ENCODE data around the gene GNA15. TPM values are rescaled to one million over a fixed set of nuclear protein-coding genes. Genes with fewer than 3 reads are reported as not detected.

Gene GNA15
- total RNA-seq, 1 experiment from 2014 or later, result 0.22 TPM

DNA sequence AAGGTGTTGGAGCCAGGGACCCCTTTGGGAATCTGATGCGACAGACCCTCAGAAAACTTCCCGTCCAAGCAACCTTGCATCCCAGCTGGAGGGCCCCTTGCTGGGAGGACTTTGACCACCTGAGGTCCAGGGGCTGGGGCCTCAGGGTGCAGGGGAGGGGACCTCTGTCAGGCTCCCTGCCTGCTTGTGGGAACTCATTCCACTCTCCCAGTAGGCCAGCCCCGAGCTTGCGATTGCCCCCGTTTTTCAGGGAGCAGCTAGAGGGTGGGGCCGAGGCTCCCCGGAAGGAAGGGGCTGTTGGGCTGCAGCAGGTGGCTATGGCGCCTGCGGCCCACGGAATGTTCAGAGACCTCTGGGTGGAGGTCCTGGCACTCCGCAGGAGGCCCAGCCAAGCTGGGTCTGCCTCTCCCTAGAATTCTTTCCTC, 38.9 kb upstream of the GNA15 start:
- Mint-ChIP-seq H3K27me3 (ENCODE audit: low read depth) (no peaks in the 10 kb centered on the region), H3K4me1 (peaks cover 14% of the 10 kb centered on the region), H3K27ac (no peak overlapping the region), H3K9me3 (no peaks in the 10 kb centered on the region), H3K4me3 (no peak overlapping the region), H3K36me3 (no peaks in the 10 kb centered on the region)
- ChIA-PET POLR2A (no interaction called here), CTCF (interaction anchor here (0.6 to 3.0 kb wide), 6 partner anchors 12 to 146 kb away, joined by 3 to 28 read pairs (median 8); no protein-coding TSS in a partner anchor)
- ATAC-seq, result no peak
- TF ChIP-seq ATF1 (CRISPR knock-in tag; IDR thresholded peaks at IDR 0.05) (no peak), ZNF121 (CRISPR knock-in tag; IDR thresholded peaks at IDR 0.05) (no peak), NR3C1 (CRISPR knock-in tag; conservative IDR thresholded peaks at IDR 0.05; ENCODE audit: low read depth) (no peak), JUN (CRISPR knock-in tag; IDR thresholded peaks at IDR 0.05) (no peak), ZNF232 (CRISPR knock-in tag; IDR thresholded peaks at IDR 0.05) (no peak), SOX15 (CRISPR knock-in tag; IDR thresholded peaks at IDR 0.05) (no peak), GTF2I (CRISPR knock-in tag; conservative IDR thresholded peaks at IDR 0.05) (no peak), ZNF263 (CRISPR knock-in tag; IDR thresholded peaks at IDR 0.05; ENCODE audit: low read depth) (no peak), CREM (CRISPR knock-in tag; IDR thresholded peaks at IDR 0.05) (no peak), SP1 (CRISPR knock-in tag; conservative IDR thresholded peaks at IDR 0.05) (no peak)
- TF ChIP-seq, protein P1, sequence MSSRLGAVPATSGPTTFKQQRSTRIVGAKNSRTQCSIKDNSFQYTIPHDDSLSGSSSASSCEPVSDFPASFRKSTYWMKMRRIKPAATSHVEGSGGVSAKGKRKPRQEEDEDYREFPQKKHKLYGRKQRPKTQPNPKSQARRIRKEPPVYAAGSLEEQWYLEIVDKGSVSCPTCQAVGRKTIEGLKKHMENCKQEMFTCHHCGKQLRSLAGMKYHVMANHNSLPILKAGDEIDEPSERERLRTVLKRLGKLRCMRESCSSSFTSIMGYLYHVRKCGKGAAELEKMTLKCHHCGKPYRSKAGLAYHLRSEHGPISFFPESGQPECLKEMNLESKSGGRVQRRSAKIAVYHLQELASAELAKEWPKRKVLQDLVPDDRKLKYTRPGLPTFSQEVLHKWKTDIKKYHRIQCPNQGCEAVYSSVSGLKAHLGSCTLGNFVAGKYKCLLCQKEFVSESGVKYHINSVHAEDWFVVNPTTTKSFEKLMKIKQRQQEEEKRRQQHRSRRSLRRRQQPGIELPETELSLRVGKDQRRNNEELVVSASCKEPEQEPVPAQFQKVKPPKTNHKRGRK (CRISPR knock-in tag; IDR thresholded peaks at IDR 0.05; ENCODE audit: borderline replicate concordance), result no peak
- TF ChIP-seq, protein P2, sequence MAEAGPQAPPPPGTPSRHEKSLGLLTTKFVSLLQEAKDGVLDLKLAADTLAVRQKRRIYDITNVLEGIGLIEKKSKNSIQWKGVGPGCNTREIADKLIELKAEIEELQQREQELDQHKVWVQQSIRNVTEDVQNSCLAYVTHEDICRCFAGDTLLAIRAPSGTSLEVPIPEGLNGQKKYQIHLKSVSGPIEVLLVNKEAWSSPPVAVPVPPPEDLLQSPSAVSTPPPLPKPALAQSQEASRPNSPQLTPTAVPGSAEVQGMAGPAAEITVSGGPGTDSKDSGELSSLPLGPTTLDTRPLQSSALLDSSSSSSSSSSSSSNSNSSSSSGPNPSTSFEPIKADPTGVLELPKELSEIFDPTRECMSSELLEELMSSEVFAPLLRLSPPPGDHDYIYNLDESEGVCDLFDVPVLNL (CRISPR knock-in tag; IDR thresholded peaks at IDR 0.05; ENCODE audit: borderline replicate concordance, low read depth), result no peak
- TF ChIP-seq, protein P3, sequence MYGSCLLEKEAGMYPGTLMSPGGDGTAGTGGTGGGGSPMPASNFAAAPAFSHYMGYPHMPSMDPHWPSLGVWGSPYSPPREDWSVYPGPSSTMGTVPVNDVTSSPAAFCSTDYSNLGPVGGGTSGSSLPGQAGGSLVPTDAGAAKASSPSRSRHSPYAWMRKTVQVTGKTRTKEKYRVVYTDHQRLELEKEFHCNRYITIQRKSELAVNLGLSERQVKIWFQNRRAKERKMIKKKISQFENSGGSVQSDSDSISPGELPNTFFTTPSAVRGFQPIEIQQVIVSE (CRISPR knock-in tag; IDR thresholded peaks at IDR 0.05; ENCODE audit: borderline replicate concordance), result no peak
- TF ChIP-seq, protein P4, sequence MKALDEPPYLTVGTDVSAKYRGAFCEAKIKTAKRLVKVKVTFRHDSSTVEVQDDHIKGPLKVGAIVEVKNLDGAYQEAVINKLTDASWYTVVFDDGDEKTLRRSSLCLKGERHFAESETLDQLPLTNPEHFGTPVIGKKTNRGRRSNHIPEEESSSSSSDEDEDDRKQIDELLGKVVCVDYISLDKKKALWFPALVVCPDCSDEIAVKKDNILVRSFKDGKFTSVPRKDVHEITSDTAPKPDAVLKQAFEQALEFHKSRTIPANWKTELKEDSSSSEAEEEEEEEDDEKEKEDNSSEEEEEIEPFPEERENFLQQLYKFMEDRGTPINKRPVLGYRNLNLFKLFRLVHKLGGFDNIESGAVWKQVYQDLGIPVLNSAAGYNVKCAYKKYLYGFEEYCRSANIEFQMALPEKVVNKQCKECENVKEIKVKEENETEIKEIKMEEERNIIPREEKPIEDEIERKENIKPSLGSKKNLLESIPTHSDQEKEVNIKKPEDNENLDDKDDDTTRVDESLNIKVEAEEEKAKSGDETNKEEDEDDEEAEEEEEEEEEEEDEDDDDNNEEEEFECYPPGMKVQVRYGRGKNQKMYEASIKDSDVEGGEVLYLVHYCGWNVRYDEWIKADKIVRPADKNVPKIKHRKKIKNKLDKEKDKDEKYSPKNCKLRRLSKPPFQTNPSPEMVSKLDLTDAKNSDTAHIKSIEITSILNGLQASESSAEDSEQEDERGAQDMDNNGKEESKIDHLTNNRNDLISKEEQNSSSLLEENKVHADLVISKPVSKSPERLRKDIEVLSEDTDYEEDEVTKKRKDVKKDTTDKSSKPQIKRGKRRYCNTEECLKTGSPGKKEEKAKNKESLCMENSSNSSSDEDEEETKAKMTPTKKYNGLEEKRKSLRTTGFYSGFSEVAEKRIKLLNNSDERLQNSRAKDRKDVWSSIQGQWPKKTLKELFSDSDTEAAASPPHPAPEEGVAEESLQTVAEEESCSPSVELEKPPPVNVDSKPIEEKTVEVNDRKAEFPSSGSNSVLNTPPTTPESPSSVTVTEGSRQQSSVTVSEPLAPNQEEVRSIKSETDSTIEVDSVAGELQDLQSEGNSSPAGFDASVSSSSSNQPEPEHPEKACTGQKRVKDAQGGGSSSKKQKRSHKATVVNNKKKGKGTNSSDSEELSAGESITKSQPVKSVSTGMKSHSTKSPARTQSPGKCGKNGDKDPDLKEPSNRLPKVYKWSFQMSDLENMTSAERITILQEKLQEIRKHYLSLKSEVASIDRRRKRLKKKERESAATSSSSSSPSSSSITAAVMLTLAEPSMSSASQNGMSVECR (CRISPR knock-in tag; IDR thresholded peaks at IDR 0.05; ENCODE audit: borderline replicate concordance), result no peak
- TF ChIP-seq, protein P5, sequence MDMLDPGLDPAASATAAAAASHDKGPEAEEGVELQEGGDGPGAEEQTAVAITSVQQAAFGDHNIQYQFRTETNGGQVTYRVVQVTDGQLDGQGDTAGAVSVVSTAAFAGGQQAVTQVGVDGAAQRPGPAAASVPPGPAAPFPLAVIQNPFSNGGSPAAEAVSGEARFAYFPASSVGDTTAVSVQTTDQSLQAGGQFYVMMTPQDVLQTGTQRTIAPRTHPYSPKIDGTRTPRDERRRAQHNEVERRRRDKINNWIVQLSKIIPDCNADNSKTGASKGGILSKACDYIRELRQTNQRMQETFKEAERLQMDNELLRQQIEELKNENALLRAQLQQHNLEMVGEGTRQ (CRISPR knock-in tag; IDR thresholded peaks at IDR 0.05), result no peak
- TF ChIP-seq, protein P6, sequence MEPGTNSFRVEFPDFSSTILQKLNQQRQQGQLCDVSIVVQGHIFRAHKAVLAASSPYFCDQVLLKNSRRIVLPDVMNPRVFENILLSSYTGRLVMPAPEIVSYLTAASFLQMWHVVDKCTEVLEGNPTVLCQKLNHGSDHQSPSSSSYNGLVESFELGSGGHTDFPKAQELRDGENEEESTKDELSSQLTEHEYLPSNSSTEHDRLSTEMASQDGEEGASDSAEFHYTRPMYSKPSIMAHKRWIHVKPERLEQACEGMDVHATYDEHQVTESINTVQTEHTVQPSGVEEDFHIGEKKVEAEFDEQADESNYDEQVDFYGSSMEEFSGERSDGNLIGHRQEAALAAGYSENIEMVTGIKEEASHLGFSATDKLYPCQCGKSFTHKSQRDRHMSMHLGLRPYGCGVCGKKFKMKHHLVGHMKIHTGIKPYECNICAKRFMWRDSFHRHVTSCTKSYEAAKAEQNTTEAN (CRISPR knock-in tag; IDR thresholded peaks at IDR 0.05), result no peak
- TF ChIP-seq, protein P7, sequence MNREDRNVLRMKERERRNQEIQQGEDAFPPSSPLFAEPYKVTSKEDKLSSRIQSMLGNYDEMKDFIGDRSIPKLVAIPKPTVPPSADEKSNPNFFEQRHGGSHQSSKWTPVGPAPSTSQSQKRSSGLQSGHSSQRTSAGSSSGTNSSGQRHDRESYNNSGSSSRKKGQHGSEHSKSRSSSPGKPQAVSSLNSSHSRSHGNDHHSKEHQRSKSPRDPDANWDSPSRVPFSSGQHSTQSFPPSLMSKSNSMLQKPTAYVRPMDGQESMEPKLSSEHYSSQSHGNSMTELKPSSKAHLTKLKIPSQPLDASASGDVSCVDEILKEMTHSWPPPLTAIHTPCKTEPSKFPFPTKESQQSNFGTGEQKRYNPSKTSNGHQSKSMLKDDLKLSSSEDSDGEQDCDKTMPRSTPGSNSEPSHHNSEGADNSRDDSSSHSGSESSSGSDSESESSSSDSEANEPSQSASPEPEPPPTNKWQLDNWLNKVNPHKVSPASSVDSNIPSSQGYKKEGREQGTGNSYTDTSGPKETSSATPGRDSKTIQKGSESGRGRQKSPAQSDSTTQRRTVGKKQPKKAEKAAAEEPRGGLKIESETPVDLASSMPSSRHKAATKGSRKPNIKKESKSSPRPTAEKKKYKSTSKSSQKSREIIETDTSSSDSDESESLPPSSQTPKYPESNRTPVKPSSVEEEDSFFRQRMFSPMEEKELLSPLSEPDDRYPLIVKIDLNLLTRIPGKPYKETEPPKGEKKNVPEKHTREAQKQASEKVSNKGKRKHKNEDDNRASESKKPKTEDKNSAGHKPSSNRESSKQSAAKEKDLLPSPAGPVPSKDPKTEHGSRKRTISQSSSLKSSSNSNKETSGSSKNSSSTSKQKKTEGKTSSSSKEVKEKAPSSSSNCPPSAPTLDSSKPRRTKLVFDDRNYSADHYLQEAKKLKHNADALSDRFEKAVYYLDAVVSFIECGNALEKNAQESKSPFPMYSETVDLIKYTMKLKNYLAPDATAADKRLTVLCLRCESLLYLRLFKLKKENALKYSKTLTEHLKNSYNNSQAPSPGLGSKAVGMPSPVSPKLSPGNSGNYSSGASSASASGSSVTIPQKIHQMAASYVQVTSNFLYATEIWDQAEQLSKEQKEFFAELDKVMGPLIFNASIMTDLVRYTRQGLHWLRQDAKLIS (CRISPR knock-in tag; IDR thresholded peaks at IDR 0.05; ENCODE audit: borderline replicate concordance), result no peak
- no peak for DNase-seq (ENCODE audit: low spot score)

All from WTC11 (cell line).